Progenitor cell of endocrine pancreas (in vitro differentiated cells): ENCODE results near the gene ACCS. TPM values are rescaled to one million over a fixed set of nuclear protein-coding genes. Genes with fewer than 3 reads are reported as not detected.

Experiments used
- DNase-seq: peaks from one replicate; pipeline ENCODE4 v3.0.0; 2021; ENCODE audit warnings: low spot score; ENCODE audit not compliant: unreplicated experiment
- H3K27ac Mint-ChIP-seq: 2 replicates; pipeline ENCODE4 v1.8.0; 2021; ENCODE audit warnings: mild to moderate bottlenecking, moderate library complexity, mixed read lengths
- H3K27me3 Mint-ChIP-seq: 2 replicates; pipeline ENCODE4 v1.8.0; 2021; ENCODE audit warnings: mixed read lengths
- H3K36me3 Mint-ChIP-seq: 2 replicates; pipeline ENCODE4 v1.8.0; 2022; ENCODE audit warnings: mixed read lengths; ENCODE audit not compliant: insufficient read depth
- H3K4me1 Mint-ChIP-seq: 2 replicates; pipeline ENCODE4 v1.8.0; 2021; ENCODE audit warnings: low read depth, mixed read lengths
- H3K4me3 Mint-ChIP-seq: 2 replicates; pipeline ENCODE4 v1.8.0; 2021; ENCODE audit warnings: low read depth, mild to moderate bottlenecking, moderate library complexity, mixed read lengths
- H3K9me3 Mint-ChIP-seq: 2 replicates; pipeline ENCODE4 v1.8.0; 2021; ENCODE audit warnings: low read depth, mixed read lengths
- total RNA-seq: library from RNA; stranded (reverse); gene quantifications from 2 replicates; pipeline ENCODE4 v1.2.1, GENCODE V29; 2021
- TF ChIP-seq, protein P1 (sequence below): fragments of 200-600 bp; sonication (generic); IDR thresholded peaks from one replicate; pipeline ENCODE4 v1.5.0; 2021; ENCODE audit warnings: antibody characterized with exemption, mild to moderate bottlenecking; ENCODE audit not compliant: unreplicated experiment

ACCS gene
- total RNA-seq, 1 donor from 2014 or later = 33.5 TPM

DNA sequence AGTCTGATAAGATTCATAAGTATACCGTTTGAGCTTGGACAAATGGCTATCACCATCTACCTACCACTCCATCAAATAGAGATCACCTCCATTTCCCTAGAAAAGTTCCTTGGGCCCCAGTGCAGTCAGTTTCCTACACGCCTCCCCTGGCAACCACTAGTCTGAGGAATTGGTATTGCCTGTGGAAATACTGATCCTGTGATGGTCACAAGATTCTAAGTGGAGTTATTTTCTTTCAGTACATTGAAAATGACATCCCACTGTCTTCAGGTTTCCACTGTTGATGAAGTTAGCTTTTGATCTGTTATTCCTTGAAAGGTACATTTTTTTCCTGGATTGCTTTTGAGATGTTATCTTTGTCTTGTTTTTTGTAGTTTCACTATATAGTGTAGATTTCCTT is 22.9 kb upstream of the ACCS start:
- Mint-ChIP-seq H3K4me3 (no peak overlapping the region), H3K36me3 (no peaks in the 10 kb centered on the region), H3K4me1 (no peaks in the 10 kb centered on the region), H3K27me3 (peaks cover 28% of the 10 kb centered on the region), H3K27ac (no peak overlapping the region), H3K9me3 (peaks cover 7% of the 10 kb centered on the region)
- DNase-seq = no peak
- TF ChIP-seq, protein P1, sequence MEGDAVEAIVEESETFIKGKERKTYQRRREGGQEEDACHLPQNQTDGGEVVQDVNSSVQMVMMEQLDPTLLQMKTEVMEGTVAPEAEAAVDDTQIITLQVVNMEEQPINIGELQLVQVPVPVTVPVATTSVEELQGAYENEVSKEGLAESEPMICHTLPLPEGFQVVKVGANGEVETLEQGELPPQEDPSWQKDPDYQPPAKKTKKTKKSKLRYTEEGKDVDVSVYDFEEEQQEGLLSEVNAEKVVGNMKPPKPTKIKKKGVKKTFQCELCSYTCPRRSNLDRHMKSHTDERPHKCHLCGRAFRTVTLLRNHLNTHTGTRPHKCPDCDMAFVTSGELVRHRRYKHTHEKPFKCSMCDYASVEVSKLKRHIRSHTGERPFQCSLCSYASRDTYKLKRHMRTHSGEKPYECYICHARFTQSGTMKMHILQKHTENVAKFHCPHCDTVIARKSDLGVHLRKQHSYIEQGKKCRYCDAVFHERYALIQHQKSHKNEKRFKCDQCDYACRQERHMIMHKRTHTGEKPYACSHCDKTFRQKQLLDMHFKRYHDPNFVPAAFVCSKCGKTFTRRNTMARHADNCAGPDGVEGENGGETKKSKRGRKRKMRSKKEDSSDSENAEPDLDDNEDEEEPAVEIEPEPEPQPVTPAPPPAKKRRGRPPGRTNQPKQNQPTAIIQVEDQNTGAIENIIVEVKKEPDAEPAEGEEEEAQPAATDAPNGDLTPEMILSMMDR = no peak

DNA sequence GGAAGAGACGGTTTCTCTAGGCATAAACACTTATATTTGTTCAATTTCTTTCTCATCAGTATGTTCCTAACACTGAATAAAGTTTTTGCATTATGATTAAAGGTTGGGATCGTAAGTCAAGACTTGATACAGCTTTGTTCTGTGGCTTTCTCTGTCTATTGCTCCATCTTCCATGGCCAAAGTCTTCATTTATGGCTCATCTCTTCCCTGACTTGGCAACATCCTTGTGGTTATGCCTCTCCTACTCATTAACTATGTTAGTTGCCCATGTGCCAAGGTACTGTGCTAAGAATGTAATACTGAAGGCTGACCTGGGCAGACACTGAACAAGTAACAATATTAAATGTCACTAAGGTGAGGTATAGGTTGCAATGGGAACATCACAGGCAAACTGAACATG is 19.9 kb upstream of the ACCS start:
- H3K4me3 Mint-ChIP-seq = no peak overlapping the region
- H3K9me3 Mint-ChIP-seq = peaks cover 3% of the 10 kb centered on the region
- no peak for DNase-seq
- H3K36me3 Mint-ChIP-seq = no peaks in the 10 kb centered on the region
- peaks cover 19% of the 10 kb centered on the region for H3K27me3 Mint-ChIP-seq
- no peaks in the 10 kb centered on the region for H3K4me1 Mint-ChIP-seq
- TF ChIP-seq, protein P1 = no peak
- no peak overlapping the region for H3K27ac Mint-ChIP-seq

DNA sequence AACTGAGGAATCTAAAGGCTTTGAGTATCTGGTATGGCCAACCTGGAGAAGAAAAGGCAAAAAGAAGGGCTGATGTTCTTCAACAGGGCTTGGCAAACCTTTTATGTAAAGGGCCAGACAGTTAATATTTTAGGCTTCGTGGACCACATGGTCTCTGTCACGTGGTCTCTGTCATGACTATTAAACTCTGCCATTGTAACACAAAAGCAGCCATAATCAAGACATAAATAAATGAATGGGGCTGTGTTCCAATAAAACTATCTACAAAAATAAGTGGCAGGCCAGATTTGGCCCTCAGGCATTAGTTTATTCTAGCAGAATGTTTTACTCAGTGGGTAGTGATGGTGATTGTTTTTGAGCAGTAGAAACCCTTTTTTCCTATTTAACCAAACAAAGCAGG is 18.8 kb upstream of the ACCS start:
- Mint-ChIP-seq H3K9me3 (no peaks in the 10 kb centered on the region), H3K27me3 (peaks cover 19% of the 10 kb centered on the region), H3K36me3 (no peaks in the 10 kb centered on the region), H3K4me3 (no peak overlapping the region), H3K4me1 (no peaks in the 10 kb centered on the region), H3K27ac (no peak overlapping the region)
- TF ChIP-seq, protein P1 = no peak
- DNase-seq = no peak

DNA sequence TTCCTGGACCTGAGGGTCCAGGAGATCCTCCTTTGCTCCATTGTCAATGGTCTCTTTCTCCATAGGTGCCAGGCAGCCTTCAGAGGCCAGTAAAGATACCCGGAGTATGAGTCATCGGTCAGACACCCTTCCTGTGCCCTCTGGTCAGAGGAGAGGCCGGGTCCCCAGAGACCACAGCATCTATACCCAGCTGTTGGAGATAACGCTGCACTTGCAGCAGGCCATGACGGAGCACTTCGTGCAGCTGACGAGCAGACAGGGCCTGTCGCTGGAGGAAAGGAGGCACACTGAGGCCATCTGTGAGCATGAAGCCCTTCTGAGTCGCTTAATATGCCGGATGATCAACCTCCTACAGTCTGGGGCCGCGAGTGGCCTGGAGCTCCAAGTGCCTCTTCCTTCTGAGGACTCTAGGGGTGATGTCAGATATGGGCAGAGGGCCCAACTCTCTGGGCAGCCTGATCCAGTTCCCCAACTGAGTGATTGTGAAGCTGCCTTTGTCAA is 18.1 kb upstream of the ACCS start, which contains the start of gene ACCSL:
Gene ACCSL, plus strand, starts transcription at position 51 of the 501 bp plus-strand sequence. Its CDS starts 56 bp downstream, at position 107.
- no peak within 1 kb of the TSS for H3K27ac Mint-ChIP-seq
- no peak within 1 kb of the TSS for H3K4me3 Mint-ChIP-seq
- TF ChIP-seq, protein P1 = no peak
- H3K4me1 Mint-ChIP-seq = no peaks in the 10 kb centered on the region
- H3K36me3 Mint-ChIP-seq = no peaks in the 10 kb centered on the region
- H3K27me3 Mint-ChIP-seq = peaks cover 19% of the 10 kb centered on the region
- DNase-seq = no peak
- H3K9me3 Mint-ChIP-seq = no peaks in the 10 kb centered on the region

DNA sequence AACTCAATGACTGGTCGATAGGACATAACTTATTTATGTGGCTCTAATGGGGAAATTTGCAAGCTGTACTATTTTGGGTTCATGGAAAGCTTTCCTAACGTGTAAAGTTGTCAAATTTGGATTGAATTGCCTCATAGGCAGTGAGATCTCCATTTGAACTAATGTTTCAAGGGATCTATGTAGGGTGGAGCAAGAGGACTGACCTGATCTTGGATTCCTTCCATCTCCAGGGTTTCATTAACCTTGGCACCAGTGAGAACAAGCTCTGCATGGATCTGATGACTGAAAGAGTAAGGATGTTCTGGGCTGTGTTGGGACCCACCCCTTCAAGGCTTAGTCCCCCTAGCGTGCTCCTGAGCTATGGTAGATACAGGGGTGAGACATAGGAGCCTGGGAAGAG is 16.2 kb upstream of the ACCS start:
- Mint-ChIP-seq H3K36me3 (no peaks in the 10 kb centered on the region), H3K9me3 (no peaks in the 10 kb centered on the region), H3K27me3 (peaks cover 14% of the 10 kb centered on the region), H3K27ac (no peak overlapping the region), H3K4me1 (no peaks in the 10 kb centered on the region), H3K4me3 (no peak overlapping the region)
- DNase-seq = no peak
- TF ChIP-seq, protein P1 = no peak
